NCI-H345 treated with DMSO at 0.1 percent for 48 hours (cell line): ENCODE results near the gene RHOBTB3.

Source experiments
- DNase-seq: peaks from one replicate; lab custom pipeline; 2025; ENCODE audit not compliant: unreplicated experiment; lab: John Stamatoyannopoulos, UW

Gene RHOBTB3

GRCh38 chr5:95761771-95762651 is 30.9 kb downstream of the RHOBTB3 start:
- DNase-seq, result no peak

- DNase-seq, result no peak
Measured at GRCh38 chr5:95762652-95763041, 31.5 kb downstream of the RHOBTB3 start.

GRCh38 chr5:95763941-95764340 is 32.8 kb downstream of the RHOBTB3 start:
- DNase-seq, result no peak

GRCh38 chr5:95768731-95769130 is 37.6 kb downstream of the RHOBTB3 start:
- no peak for DNase-seq

GRCh38 chr5:95770830-95771708 is 39.9 kb downstream of the RHOBTB3 start:
- no peak for DNase-seq

GRCh38 chr5:95771892-95772291 is 40.8 kb downstream of the RHOBTB3 start:
- no peak for DNase-seq

GRCh38 chr5:95773335-95774059 is 42.4 kb downstream of the RHOBTB3 start:
- DNase-seq, result no peak

GRCh38 chr5:95777441-95777840 is 46.3 kb downstream of the RHOBTB3 start:
- DNase-seq, result no peak

GRCh38 chr5:95778713-95779436 is 47.7 kb downstream of the RHOBTB3 start:
- DNase-seq, result no peak

GRCh38 chr5:95779611-95780010 is 48.5 kb downstream of the RHOBTB3 start:
- DNase-seq, result no peak

GRCh38 chr5:95780597-95780996 is 49.5 kb downstream of the RHOBTB3 start:
- no peak for DNase-seq

- DNase-seq, result peak; percentile 2
Measured at GRCh38 chr5:95781101-95781583, 50.0 kb downstream of the RHOBTB3 start.

- no peak for DNase-seq
Measured at GRCh38 chr5:95782181-95782580, 51.0 kb downstream of the RHOBTB3 start.

- DNase-seq, result no peak
Measured at GRCh38 chr5:95783661-95784060, 52.5 kb downstream of the RHOBTB3 start.

- no peak for DNase-seq
Measured at GRCh38 chr5:95784514-95785302, 53.6 kb downstream of the RHOBTB3 start.

- no peak for DNase-seq
Measured at GRCh38 chr5:95786821-95787418, 55.8 kb downstream of the RHOBTB3 start.

GRCh38 chr5:95788493-95788892 is 57.4 kb downstream of the RHOBTB3 start:
- DNase-seq, result no peak

GRCh38 chr5:95791751-95792150 is 60.6 kb downstream of the RHOBTB3 start:
- no peak for DNase-seq

- no peak for DNase-seq
Measured at GRCh38 chr5:95794070-95794516, 63.0 kb downstream of the RHOBTB3 start.
